A549 treated with Hydrocortisone at 1 μM for 4 hours (cell line): Measurements from ENCODE around the gene SKP2. TPM values are rescaled to one million over a fixed set of nuclear protein-coding genes. Genes with fewer than 3 reads are reported as not detected.

ENCODE experiments used
- total RNA-seq: library from RNA; stranded (reverse); fragments of 200-300 nt; extraction: Qiagen RNA extraction; gene quantifications from 5 replicates; pipeline ENCODE4 v1.2.3, GENCODE V29; 2022

The SKP2 gene
- 19.0 to 21.7 TPM (median 20.1 TPM) in 5 replicates for total RNA-seq

GRCh38 chr5:36151434-36152323 is at the start of gene SKP2, which contains the start of gene LMBRD2:
Gene SKP2 (plus strand): TSS chr5:36152111. CDS start chr5:36152263, 152 bp downstream.
Gene LMBRD2 (minus strand): TSS chr5:36151887. CDS start chr5:36143349, 8,538 bp downstream.

Other genes with a start within 250 kb of the SKP2 start
- not detected in 5 replicates for gene CAPSL, start 213.5 kb upstream of the SKP2 start, total RNA-seq
- gene UGT3A1, start 160.7 kb upstream of the SKP2 start, total RNA-seq: not detected in 5 replicates
- not detected in 5 replicates for gene UGT3A2, start 85.2 kb upstream of the SKP2 start, total RNA-seq
- 1.2 to 1.7 TPM (median 1.4 TPM) in 5 replicates for gene LMBRD2, start 224 bp upstream of the SKP2 start, total RNA-seq
- gene NADK2, start 89.8 kb downstream of the SKP2 start, total RNA-seq: 10.7 to 12.6 TPM (median 11.6 TPM) in 5 replicates
- not detected in 5 replicates for gene RANBP3L, start 149.8 kb downstream of the SKP2 start, total RNA-seq